ENCODE measurements around the gene MED10.

The MED10 gene

GRCh38 chr5:6377905-6378765 is at the start of gene MED10:
TSS of gene MED10 (minus strand) at chr5:6378547. CDS start at chr5:6378483, 64 bp downstream.
- DNase-seq = peak; percentile 95 to 96

- DNase-seq = no peak
Observed at GRCh38 chr5:6427694-6428093, 49.3 kb upstream of the MED10 start.

GRCh38 chr5:6424700-6425099 is 46.4 kb upstream of the MED10 start:
- no peak for DNase-seq

DNA sequence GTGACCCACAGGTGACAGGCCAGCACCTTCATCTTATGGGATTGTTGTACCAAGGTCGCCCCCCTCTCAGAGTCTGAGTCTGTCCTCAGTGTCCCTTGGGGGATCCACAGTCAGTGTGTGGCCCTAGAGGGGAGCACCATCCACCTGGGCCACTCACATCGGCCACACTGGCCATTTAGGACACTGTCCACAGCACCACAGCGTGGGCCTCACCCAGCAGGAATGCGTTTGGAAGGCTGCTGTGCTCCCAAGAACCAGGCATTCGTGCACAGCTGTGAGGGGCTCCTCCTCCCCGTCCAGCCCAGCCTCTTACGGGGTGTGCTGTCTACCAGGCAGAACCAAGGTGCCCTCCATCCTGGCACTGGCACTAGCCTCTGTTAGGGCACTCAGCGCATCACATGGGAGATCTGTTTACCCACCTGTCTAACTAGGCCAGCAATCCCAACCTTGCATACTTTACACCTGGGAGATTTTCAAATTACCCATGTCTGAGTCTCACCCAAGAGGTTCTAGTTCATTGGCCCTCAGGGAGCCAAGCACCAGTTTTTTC is 45.8 kb upstream of the MED10 start:
- no peak for DNase-seq

GRCh38 chr5:6423327-6424109 is 45.2 kb upstream of the MED10 start:
- no peak for DNase-seq

DNA sequence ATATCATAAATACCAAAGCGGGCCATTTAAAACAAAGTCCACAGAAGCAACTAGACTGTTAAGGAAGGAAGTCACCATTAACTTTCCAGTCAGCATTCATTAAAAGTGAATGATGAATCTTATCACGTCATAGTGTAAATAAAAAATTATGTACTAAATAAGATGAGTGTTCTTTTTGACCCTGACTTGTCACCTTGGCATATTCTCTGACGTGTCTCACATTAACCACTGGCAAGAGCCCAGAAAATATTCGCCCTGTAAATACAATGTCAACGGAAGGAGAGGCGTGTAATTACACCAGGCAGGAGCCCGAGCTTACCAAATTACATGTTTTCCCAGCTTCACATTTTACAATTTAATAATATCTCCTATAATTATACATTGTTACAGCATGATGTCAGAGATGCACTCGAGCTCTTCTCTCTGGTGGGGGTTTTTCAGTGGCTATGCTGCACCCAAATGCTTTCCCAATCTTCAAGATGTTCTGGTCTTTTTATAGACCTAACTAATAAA is 41.0 kb upstream of the MED10 start:
- no peak for DNase-seq

DNA sequence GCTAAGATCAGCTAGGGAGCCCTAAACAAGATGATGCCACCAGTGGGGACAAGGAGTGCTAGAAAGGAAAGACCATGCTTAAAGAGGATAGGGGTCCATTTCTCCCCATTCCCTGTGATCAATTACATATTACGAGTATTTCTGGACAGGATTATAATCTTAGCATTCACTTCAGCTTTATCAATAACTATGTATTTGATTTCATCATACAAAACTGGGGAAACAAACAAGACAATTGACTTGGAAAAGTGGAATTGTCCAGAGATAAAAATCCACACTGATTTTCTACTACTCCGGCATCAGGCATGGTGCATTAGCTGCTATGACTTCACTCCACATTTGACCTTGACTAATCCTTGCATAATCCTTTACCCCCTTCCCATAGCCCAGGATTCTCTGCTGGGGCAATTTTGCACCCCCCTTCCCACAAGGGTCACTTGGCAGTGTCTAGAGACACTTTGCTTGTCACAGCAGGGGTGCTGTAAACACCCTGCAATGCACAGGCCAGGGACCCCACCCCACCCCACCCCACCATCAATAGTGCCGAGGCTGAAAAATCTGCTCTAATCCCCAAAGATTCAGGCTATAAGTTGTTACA is 40.4 kb upstream of the MED10 start:
- no peak for DNase-seq

DNA sequence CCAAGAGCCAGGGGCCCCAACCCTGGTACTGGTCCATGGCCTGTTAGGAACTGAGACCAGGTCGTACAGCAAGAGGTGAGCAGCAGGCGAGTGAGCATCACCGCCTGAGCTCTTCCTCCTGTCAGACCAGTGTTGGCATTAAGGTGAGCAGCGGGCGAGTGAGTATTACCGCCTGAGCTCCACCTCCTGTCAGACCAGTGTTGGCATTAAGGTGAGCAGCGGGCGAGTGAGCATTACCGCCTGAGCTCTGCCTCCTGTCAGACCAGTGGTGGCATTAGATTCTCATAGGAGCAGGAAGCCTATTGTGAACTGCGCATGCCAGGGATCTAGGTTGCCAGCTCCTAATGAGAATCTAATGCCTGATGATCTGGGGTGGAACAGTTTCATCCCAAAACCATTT is 39.3 kb upstream of the MED10 start:
- DNase-seq = no peak

- no peak for DNase-seq
Observed at GRCh38 chr5:6412811-6413210, 34.5 kb upstream of the MED10 start.

DNA sequence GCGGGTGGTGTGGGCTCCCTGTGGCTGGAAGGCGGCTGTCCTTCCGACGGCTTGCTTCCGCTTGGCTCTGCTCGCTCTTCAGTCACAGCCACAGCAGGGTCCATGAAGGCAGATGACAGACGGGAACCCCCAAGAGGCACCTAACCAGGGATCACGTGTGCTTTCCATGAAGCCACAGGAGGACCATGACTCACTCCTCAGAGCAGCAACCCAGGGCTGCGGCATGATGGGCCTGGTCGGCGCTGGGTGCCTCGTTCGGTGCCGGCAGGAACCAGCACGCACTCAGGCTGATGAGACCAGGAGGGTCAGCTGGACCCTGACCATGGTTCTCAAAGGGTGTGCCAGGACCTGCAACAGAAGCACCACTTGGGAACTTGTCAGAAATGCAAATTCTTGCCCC is 32.8 kb upstream of the MED10 start:
- no peak for DNase-seq

- DNase-seq = no peak
Observed at GRCh38 chr5:6410421-6410820, 32.1 kb upstream of the MED10 start.

- DNase-seq = no peak
Observed at GRCh38 chr5:6408627-6409446, 30.5 kb upstream of the MED10 start.

- no peak for DNase-seq
Observed at GRCh38 chr5:6408260-6408596, 29.9 kb upstream of the MED10 start.

GRCh38 chr5:6407558-6408259 is 29.4 kb upstream of the MED10 start:
- no peak for DNase-seq

- DNase-seq = no peak
Observed at GRCh38 chr5:6405591-6405990, 27.2 kb upstream of the MED10 start.

DNA sequence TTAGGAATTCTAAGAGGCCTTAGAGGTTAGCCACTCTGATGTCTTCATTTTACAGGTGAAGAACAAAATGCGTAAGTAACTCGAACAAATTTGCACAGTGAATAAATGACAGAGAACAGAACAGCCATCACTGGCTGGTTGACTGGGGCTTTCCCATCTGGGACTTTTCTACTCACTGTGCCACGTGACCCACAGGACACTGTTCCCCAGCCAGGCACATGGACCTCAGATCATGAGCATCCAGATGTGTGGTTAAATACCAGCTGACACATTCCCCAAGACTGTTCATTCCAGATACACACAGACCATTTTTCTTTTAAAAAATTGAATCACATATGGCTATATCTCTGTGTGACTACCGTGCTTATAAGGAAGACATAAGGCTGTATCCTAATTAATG is 25.8 kb upstream of the MED10 start:
- DNase-seq = no peak

- DNase-seq = no peak
Observed at GRCh38 chr5:6403416-6403815, 25.1 kb upstream of the MED10 start.

GRCh38 chr5:6402939-6403338 is 24.6 kb upstream of the MED10 start:
- DNase-seq = no peak

- no peak for DNase-seq
Observed at GRCh38 chr5:6401410-6401809, 23.1 kb upstream of the MED10 start.

- DNase-seq = no peak
Observed at GRCh38 chr5:6399980-6400910, 21.9 kb upstream of the MED10 start.

Measured in activated CD4-positive, alpha-beta T cell treated with anti-CD3 and anti-CD28 coated beads for 4 hours (primary cell).